Keratinocyte (primary cell): Measurements from ENCODE around the gene C11orf68. TPM values are rescaled to one million over a fixed set of nuclear protein-coding genes. Genes with fewer than 3 reads are reported as not detected.
A peak's percentile ranks its signal among the peaks of the same experiment; 100 is the strongest.

Source experiments
- DNase-seq: peaks from one replicate; pipeline ENCODE4 v3.0.0-alpha.2; 2011; ENCODE audit warnings: low read depth, missing footprints, low spot score
- FAIRE-seq: peaks from 2 replicates; lab custom pipeline; 2011; peaks lifted over from hg19 to GRCh38; lab: Jason Lieb, UNC
- H2AFZ ChIP-seq: 2 replicates; pipeline ENCODE4 v1.6.0; 2012; ENCODE audit warnings: low read length, control low read depth, inconsistent platforms; ENCODE audit not compliant: control insufficient read depth
- H3K27ac ChIP-seq: 2 replicates; pipeline ENCODE4 v1.5.1; 2011; ENCODE audit warnings: low read length; ENCODE audit not compliant: control insufficient read depth, insufficient read depth
- H3K27me3 ChIP-seq: 3 replicates; pipeline ENCODE4 v1.6.0; 2011; ENCODE audit warnings: low read length; ENCODE audit not compliant: control insufficient read depth, insufficient read depth; ENCODE audit errors: extremely low read depth
- H3K36me3 ChIP-seq, 2 experiments: 2 replicates in 1 of 2; 3 replicates in 1 of 2; pipeline ENCODE4 v1.5.1; 2011; ENCODE audit warnings: low read length in 2 of 2, mild to moderate bottlenecking in 1 of 2; ENCODE audit not compliant: control insufficient read depth in 2 of 2, insufficient read depth in 2 of 2; ENCODE audit errors: extremely low read depth in 1 of 2
- H3K4me1 ChIP-seq: 3 replicates; pipeline ENCODE4 v1.5.1; 2011; ENCODE audit warnings: low read length; ENCODE audit not compliant: control insufficient read depth, insufficient read depth; ENCODE audit errors: extremely low read depth
- H3K4me2 ChIP-seq: 3 replicates; pipeline ENCODE4 v1.6.0; 2011; ENCODE audit warnings: low read depth, low read length; ENCODE audit not compliant: control insufficient read depth, insufficient read depth; ENCODE audit errors: extremely low read depth
- H3K4me3 ChIP-seq, 3 experiments: fragments of 200-600 bp in 1 of 3; sonication (generic) in 1 of 3; 2 replicates in 2 of 3; 3 replicates in 1 of 3; pipeline ENCODE4 v1.5.1; 2011 to 2016; ENCODE audit warnings: low read length in 3 of 3, mild to moderate bottlenecking in 3 of 3, control low read depth in 2 of 3, inconsistent platforms in 1 of 3, low read depth in 1 of 3, mixed read lengths in 1 of 3, mixed run types in 1 of 3, moderate library complexity in 1 of 3; ENCODE audit not compliant: control insufficient read depth in 2 of 3, insufficient read depth in 2 of 3; ENCODE audit errors: extremely low read depth in 1 of 3
- H3K79me2 ChIP-seq: 2 replicates; pipeline ENCODE4 v1.6.0; 2012; ENCODE audit warnings: low read length; ENCODE audit not compliant: control insufficient read depth, insufficient read depth
- H3K9ac ChIP-seq: 3 replicates; pipeline ENCODE4 v1.6.0; 2011; ENCODE audit warnings: low read length; ENCODE audit not compliant: control insufficient read depth, insufficient read depth; ENCODE audit errors: extremely low read depth
- H3K9me1 ChIP-seq: 3 replicates; pipeline ENCODE4 v1.6.0; 2011; ENCODE audit warnings: low read length; ENCODE audit not compliant: control insufficient read depth, insufficient read depth; ENCODE audit errors: extremely low read depth
- H3K9me3 ChIP-seq: 2 replicates; pipeline ENCODE4 v1.5.1; 2012; ENCODE audit warnings: low read depth, low read length; ENCODE audit not compliant: control insufficient read depth
- H4K20me1 ChIP-seq: 3 replicates; pipeline ENCODE4 v1.6.0; 2011; ENCODE audit warnings: low read length; ENCODE audit not compliant: control insufficient read depth, insufficient read depth; ENCODE audit errors: extremely low read depth
- CTCF ChIP-seq, 3 experiments: IDR thresholded peaks in 1 of 3; conservative IDR thresholded peaks in 1 of 3; optimal IDR thresholded peaks in 1 of 3; 2 replicates in 2 of 3; 3 replicates in 1 of 3; pipeline versions ENCODE3 to v1.5.1; 2011; ENCODE audit warnings: low read length in 3 of 3, mild to moderate bottlenecking in 3 of 3, moderate library complexity in 2 of 3, control low read depth in 1 of 3, inconsistent platforms in 1 of 3; ENCODE audit not compliant: insufficient read depth in 2 of 3; ENCODE audit errors: extremely low read depth in 1 of 3
- EZH2 ChIP-seq: IDR thresholded peaks from one replicate; pipeline ENCODE4 v1.6.1; 2012; ENCODE audit warnings: inconsistent platforms, mild to moderate bottlenecking, low read length, moderate library complexity
- dilution Hi-C: fragments of 300-500 bp; cut with MboI; formaldehyde crosslinking; loops from one replicate; pipeline ENCODE4 v1.7.0; 2020; ENCODE audit warnings: low sequenced_read_pairs; ENCODE audit not compliant: extremely low pct_ligation_motif_present
- polyA plus RNA-seq, 5 experiments: library from polyadenylated mRNA; depleted of rRNA in 3 of 5; stranded (reverse) in 3 of 5; stranded (forward) in 1 of 5; unstranded in 1 of 5; fragments of >200 nt; gene quantifications; 1 replicate in 1 of 5; 2 replicates in 3 of 5; 3 replicates in 1 of 5; pipeline versions ENCODE4 v1.2.1 to v1.2.3, GENCODE V29; 2011 to 2012; ENCODE audit warnings: missing spikeins in 2 of 5, low read depth in 1 of 5, low replicate concordance in 1 of 5

The C11orf68 gene
- polyA plus RNA-seq, 1 donor (not counting 4 experiments of a cell fraction or from before 2014, with no cell fraction given) = 18.4 TPM

- H3K79me2 ChIP-seq = peaks cover 42% of the 10 kb centered on the region
- peak overlapping the region; percentile 31 for H3K27ac ChIP-seq
- dilution Hi-C loops = no loop called here
- H3K9me3 ChIP-seq = no peaks in the 10 kb centered on the region
- no peak for FAIRE-seq
- no peaks in the 10 kb centered on the region for H3K9me1 ChIP-seq
- H3K27me3 ChIP-seq = no peaks in the 10 kb centered on the region
- no peak for TF ChIP-seq CTCF (optimal IDR thresholded peaks at IDR 0.05 in 1 of 3, IDR thresholded peaks at IDR 0.05 in 1 of 3, conservative IDR thresholded peaks at IDR 0.05 in 1 of 3; ENCODE audit: extremely low read depth in 1 of 3, insufficient read depth in 2 of 3, low read length in 3 of 3)
- TF ChIP-seq EZH2 = no peak
- H3K4me2 ChIP-seq = peak overlapping the region; percentile 95
- H4K20me1 ChIP-seq = no peaks in the 10 kb centered on the region
- no peak for DNase-seq
- peak overlapping the region; percentile 80 for H3K9ac ChIP-seq
- peaks cover 40% of the 10 kb centered on the region for H3K4me1 ChIP-seq
- no peak overlapping the region for H2AFZ ChIP-seq
- peaks cover 8 to 23% of the 10 kb centered on the region in 2 experiments for H3K36me3 ChIP-seq
- peak overlapping the region; percentile 77 to 92 (median 80) for H3K4me3 ChIP-seq
Observed at GRCh38 chr11:65921033-65921555, 2.2 kb upstream of the C11orf68 start.

GRCh38 chr11:65920372-65920802 lies 1.5 kb upstream of the C11orf68 start:
- Histone ChIP-seq H3K79me2 (peaks cover 43% of the 10 kb centered on the region), H3K9ac (peak overlapping the region; percentile 80), H4K20me1 (no peaks in the 10 kb centered on the region), H3K9me1 (no peaks in the 10 kb centered on the region), H2AFZ (no peak overlapping the region), H3K27ac (peak overlapping the region; percentile 61), H3K36me3 (peaks cover 6 to 23% of the 10 kb centered on the region in 2 experiments), H3K27me3 (no peaks in the 10 kb centered on the region), H3K4me3 (peak overlapping the region; percentile 77 to 92 (median 80)), H3K4me2 (peak overlapping the region; percentile 95), H3K9me3 (no peaks in the 10 kb centered on the region), H3K4me1 (peaks cover 46% of the 10 kb centered on the region)
- DNase-seq = no peak
- no peak for TF ChIP-seq EZH2
- TF ChIP-seq CTCF (optimal IDR thresholded peaks at IDR 0.05 in 1 of 3, IDR thresholded peaks at IDR 0.05 in 1 of 3, conservative IDR thresholded peaks at IDR 0.05 in 1 of 3; ENCODE audit: extremely low read depth in 1 of 3, insufficient read depth in 2 of 3, low read length in 3 of 3) = no peak
- no peak for FAIRE-seq
- dilution Hi-C loops = no loop called here
